ENCODE data around the gene MCM10. TPM values are rescaled to one million over a fixed set of nuclear protein-coding genes. Genes with fewer than 3 reads are reported as not detected.

The MCM10 gene
- total and polyA plus RNA-seq, 2 experiments from 2014 or later: 38.2 to 43.0 TPM

GRCh38 chr10:13115832-13116803 is 45.2 kb upstream of the MCM10 start:
- H3K36me3 ChIP-seq (ENCODE audit: insufficient read depth): no peaks in the 10 kb centered on the region; the same call in 1 of the 2 replicates
- Mint-ChIP-seq H3K4me3 (no peak overlapping the region), H3K27me3 (ENCODE audit: insufficient read depth, low read depth, poor library complexity) (no peaks in the 10 kb centered on the region), H3K4me1 (0 out of 3 replicates have a peak, but pooled peaks cover 7% of the 10 kb centered on the region), H3K27ac (no peak overlapping the region), H3K36me3 (ENCODE audit: low read depth) (peaks cover 4% of the 10 kb centered on the region; the same call in 1 of the 3 replicates), H3K9me3 (no peaks in the 10 kb centered on the region)
- H3K4me1 ChIP-seq (ENCODE audit: insufficient read depth): no peaks in the 10 kb centered on the region
- H4K20me1 ChIP-seq (replicated peaks; ENCODE audit: insufficient read depth): peaks cover 4% of the 10 kb centered on the region; the same call in 1 of the 2 replicates
- no peak overlapping the region for H3K27ac ChIP-seq (ENCODE audit: low read depth)
- H3K27me3 ChIP-seq (ENCODE audit: insufficient read depth): no peaks in the 10 kb centered on the region
- no peak overlapping the region for H3K4me3 ChIP-seq
- H3K4me2 ChIP-seq: no peak overlapping the region
- H3F3A ChIP-seq (replicated peaks; ENCODE audit: low read depth): peaks cover 6% of the 10 kb centered on the region; the same call in 1 of the 2 replicates
- H3K9me2 ChIP-seq (ENCODE audit: insufficient read depth): no peaks in the 10 kb centered on the region
- H2AFZ ChIP-seq: no peak overlapping the region
- no peaks in the 10 kb centered on the region for H3K79me2 ChIP-seq (replicated peaks; ENCODE audit: insufficient read depth)
- no peak for TF ChIP-seq POLR2AphosphoS5 (IDR thresholded peaks at IDR 0.05; ENCODE audit: low read depth)
- TF ChIP-seq, protein P1, sequence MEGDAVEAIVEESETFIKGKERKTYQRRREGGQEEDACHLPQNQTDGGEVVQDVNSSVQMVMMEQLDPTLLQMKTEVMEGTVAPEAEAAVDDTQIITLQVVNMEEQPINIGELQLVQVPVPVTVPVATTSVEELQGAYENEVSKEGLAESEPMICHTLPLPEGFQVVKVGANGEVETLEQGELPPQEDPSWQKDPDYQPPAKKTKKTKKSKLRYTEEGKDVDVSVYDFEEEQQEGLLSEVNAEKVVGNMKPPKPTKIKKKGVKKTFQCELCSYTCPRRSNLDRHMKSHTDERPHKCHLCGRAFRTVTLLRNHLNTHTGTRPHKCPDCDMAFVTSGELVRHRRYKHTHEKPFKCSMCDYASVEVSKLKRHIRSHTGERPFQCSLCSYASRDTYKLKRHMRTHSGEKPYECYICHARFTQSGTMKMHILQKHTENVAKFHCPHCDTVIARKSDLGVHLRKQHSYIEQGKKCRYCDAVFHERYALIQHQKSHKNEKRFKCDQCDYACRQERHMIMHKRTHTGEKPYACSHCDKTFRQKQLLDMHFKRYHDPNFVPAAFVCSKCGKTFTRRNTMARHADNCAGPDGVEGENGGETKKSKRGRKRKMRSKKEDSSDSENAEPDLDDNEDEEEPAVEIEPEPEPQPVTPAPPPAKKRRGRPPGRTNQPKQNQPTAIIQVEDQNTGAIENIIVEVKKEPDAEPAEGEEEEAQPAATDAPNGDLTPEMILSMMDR (conservative IDR thresholded peaks at IDR 0.05; ENCODE audit: low read depth in 2 of 2): no peak
- no peak for TF ChIP-seq CREB1 (CRISPR knock-in tag; IDR thresholded peaks at IDR 0.05; ENCODE audit: low read depth)
- TF ChIP-seq EZH2phosphoT487 (IDR thresholded peaks at IDR 0.05; ENCODE audit: unreplicated experiment): no peak
- no peak for TF ChIP-seq JUNB (IDR thresholded peaks at IDR 0.05; ENCODE audit: unreplicated experiment)
- TF ChIP-seq, protein P2, sequence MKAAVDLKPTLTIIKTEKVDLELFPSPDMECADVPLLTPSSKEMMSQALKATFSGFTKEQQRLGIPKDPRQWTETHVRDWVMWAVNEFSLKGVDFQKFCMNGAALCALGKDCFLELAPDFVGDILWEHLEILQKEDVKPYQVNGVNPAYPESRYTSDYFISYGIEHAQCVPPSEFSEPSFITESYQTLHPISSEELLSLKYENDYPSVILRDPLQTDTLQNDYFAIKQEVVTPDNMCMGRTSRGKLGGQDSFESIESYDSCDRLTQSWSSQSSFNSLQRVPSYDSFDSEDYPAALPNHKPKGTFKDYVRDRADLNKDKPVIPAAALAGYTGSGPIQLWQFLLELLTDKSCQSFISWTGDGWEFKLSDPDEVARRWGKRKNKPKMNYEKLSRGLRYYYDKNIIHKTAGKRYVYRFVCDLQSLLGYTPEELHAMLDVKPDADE (IDR thresholded peaks at IDR 0.05): no peak
- TF ChIP-seq, protein P3, sequence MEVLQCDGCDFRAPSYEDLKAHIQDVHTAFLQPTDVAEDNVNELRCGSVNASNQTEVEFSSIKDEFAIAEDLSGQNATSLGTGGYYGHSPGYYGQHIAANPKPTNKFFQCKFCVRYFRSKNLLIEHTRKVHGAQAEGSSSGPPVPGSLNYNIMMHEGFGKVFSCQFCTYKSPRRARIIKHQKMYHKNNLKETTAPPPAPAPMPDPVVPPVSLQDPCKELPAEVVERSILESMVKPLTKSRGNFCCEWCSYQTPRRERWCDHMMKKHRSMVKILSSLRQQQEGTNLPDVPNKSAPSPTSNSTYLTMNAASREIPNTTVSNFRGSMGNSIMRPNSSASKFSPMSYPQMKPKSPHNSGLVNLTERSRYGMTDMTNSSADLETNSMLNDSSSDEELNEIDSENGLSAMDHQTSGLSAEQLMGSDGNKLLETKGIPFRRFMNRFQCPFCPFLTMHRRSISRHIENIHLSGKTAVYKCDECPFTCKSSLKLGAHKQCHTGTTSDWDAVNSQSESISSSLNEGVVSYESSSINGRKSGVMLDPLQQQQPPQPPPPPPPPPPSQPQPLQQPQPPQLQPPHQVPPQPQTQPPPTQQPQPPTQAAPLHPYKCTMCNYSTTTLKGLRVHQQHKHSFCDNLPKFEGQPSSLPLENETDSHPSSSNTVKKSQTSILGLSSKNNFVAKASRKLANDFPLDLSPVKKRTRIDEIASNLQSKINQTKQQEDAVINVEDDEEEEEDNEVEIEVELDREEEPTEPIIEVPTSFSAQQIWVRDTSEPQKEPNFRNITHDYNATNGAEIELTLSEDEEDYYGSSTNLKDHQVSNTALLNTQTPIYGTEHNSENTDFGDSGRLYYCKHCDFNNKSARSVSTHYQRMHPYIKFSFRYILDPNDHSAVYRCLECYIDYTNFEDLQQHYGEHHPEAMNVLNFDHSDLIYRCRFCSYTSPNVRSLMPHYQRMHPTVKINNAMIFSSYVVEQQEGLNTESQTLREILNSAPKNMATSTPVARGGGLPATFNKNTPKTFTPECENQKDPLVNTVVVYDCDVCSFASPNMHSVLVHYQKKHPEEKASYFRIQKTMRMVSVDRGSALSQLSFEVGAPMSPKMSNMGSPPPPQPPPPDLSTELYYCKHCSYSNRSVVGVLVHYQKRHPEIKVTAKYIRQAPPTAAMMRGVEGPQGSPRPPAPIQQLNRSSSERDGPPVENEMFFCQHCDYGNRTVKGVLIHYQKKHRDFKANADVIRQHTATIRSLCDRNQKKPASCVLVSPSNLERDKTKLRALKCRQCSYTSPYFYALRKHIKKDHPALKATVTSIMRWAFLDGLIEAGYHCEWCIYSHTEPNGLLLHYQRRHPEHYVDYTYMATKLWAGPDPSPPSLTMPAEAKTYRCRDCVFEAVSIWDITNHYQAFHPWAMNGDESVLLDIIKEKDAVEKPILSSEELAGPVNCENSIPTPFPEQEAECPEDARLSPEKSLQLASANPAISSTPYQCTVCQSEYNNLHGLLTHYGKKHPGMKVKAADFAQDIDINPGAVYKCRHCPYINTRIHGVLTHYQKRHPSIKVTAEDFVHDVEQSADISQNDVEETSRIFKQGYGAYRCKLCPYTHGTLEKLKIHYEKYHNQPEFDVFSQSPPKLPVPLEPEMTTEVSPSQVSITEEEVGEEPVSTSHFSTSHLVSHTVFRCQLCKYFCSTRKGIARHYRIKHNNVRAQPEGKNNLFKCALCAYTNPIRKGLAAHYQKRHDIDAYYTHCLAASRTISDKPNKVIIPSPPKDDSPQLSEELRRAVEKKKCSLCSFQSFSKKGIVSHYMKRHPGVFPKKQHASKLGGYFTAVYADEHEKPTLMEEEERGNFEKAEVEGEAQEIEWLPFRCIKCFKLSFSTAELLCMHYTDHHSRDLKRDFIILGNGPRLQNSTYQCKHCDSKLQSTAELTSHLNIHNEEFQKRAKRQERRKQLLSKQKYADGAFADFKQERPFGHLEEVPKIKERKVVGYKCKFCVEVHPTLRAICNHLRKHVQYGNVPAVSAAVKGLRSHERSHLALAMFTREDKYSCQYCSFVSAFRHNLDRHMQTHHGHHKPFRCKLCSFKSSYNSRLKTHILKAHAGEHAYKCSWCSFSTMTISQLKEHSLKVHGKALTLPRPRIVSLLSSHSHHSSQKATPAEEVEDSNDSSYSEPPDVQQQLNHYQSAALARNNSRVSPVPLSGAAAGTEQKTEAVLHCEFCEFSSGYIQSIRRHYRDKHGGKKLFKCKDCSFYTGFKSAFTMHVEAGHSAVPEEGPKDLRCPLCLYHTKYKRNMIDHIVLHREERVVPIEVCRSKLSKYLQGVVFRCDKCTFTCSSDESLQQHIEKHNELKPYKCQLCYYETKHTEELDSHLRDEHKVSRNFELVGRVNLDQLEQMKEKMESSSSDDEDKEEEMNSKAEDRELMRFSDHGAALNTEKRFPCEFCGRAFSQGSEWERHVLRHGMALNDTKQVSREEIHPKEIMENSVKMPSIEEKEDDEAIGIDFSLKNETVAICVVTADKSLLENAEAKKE (CRISPR knock-in tag; IDR thresholded peaks at IDR 0.05): no peak
- TF ChIP-seq, protein P4, sequence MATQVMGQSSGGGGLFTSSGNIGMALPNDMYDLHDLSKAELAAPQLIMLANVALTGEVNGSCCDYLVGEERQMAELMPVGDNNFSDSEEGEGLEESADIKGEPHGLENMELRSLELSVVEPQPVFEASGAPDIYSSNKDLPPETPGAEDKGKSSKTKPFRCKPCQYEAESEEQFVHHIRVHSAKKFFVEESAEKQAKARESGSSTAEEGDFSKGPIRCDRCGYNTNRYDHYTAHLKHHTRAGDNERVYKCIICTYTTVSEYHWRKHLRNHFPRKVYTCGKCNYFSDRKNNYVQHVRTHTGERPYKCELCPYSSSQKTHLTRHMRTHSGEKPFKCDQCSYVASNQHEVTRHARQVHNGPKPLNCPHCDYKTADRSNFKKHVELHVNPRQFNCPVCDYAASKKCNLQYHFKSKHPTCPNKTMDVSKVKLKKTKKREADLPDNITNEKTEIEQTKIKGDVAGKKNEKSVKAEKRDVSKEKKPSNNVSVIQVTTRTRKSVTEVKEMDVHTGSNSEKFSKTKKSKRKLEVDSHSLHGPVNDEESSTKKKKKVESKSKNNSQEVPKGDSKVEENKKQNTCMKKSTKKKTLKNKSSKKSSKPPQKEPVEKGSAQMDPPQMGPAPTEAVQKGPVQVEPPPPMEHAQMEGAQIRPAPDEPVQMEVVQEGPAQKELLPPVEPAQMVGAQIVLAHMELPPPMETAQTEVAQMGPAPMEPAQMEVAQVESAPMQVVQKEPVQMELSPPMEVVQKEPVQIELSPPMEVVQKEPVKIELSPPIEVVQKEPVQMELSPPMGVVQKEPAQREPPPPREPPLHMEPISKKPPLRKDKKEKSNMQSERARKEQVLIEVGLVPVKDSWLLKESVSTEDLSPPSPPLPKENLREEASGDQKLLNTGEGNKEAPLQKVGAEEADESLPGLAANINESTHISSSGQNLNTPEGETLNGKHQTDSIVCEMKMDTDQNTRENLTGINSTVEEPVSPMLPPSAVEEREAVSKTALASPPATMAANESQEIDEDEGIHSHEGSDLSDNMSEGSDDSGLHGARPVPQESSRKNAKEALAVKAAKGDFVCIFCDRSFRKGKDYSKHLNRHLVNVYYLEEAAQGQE (IDR thresholded peaks at IDR 0.05; ENCODE audit: unreplicated experiment): no peak
- TF ChIP-seq ZNF331 (CRISPR knock-in tag; IDR thresholded peaks at IDR 0.05; ENCODE audit: low read depth): no peak
- ATAC-seq (no peak), DNase-seq (ENCODE audit: low spot score) (no peak)

All from GM23338 (cell line).